ENCODE results near the gene HTT.

HTT gene

DNA sequence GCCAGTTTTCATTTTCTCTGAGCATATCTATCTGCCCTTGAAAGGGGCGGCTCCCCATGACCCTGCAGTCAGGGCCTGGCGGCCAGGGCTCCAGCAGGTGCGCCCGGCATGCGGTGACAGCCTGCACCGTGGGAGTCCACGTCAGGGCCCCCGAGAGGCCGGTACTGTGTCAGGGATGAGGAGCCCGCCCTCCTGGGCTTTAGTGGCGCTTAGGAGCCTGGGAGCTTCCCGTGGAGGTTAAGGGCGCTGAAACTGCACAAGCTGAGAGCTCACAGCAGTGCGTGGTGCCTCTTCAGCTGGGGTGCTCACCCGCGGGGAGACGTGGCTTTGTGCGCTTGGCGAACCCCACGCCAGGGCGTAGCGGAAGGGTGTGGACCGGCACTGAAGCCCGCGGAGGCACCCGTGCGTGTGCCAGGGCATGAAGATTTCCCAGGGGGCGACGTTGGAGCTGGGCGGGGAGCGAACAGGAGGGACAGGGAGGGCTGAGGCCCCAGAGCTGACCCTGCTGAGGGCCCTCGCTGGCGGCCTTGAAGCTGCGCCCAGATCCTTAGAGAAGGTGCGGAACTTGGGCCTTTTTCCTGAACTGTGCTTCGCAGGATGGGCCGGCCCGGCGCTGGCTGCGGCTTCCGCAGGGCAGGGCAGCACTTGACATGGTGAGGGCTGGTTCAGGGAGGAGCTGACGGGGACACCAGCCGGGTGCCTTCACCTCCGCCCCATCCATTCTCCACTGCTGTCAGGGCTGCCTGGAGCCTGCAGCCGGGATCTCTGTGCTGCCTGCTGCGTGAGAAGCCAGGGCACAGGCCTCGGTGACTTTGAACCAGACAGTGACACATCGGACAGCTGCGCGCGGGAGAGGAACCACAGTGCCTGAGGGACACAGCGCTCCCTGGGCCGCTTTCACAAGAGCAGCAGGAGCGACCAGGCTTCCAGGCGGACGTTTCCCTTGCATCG is 33.0 kb upstream of the HTT start:
- no peaks in the 10 kb centered on the region for H3K36me3 ChIP-seq (replicated peaks; ENCODE audit: insufficient read depth, low read length)
- no peaks in the 10 kb centered on the region for H3K9me2 ChIP-seq (replicated peaks; ENCODE audit: insufficient read depth, low read length)
- H3K79me2 ChIP-seq (ENCODE audit: low read length), result peaks cover 4% of the 10 kb centered on the region
- H3K27ac ChIP-seq (ENCODE audit: low read length), result peak overlapping the region; percentile 57; the same call in 1 of the 2 replicates
- H3K9ac ChIP-seq (ENCODE audit: low read length), result peak overlapping the region; percentile 77
- no peaks in the 10 kb centered on the region for H3K9me3 ChIP-seq (replicated peaks; ENCODE audit: insufficient read depth, low read length)
- 0 out of 2 replicates have a peak, but pooled peaks cover 7% of the 10 kb centered on the region for H3K27me3 ChIP-seq (replicated peaks; ENCODE audit: insufficient read depth, low read length)
- no peaks in the 10 kb centered on the region for H4K20me1 ChIP-seq (ENCODE audit: insufficient read depth, low read length)
- peak overlapping the region; percentile 90 for H2AFZ ChIP-seq (ENCODE audit: low read length)
- peak overlapping the region; percentile 93 for H3K4me2 ChIP-seq (ENCODE audit: low read depth, low read length)
- peak; percentile 38 for DNase-seq
- H3K4me3 ChIP-seq (ENCODE audit: low read length), result peak overlapping the region; percentile 80
- TF ChIP-seq EZH2 (optimal IDR thresholded peaks at IDR 0.05; ENCODE audit: low read depth, low read length) (no peak), EZH2phosphoT487 (IDR thresholded peaks at IDR 0.05; ENCODE audit: low read length) (no peak)
- TF ChIP-seq, protein P1, sequence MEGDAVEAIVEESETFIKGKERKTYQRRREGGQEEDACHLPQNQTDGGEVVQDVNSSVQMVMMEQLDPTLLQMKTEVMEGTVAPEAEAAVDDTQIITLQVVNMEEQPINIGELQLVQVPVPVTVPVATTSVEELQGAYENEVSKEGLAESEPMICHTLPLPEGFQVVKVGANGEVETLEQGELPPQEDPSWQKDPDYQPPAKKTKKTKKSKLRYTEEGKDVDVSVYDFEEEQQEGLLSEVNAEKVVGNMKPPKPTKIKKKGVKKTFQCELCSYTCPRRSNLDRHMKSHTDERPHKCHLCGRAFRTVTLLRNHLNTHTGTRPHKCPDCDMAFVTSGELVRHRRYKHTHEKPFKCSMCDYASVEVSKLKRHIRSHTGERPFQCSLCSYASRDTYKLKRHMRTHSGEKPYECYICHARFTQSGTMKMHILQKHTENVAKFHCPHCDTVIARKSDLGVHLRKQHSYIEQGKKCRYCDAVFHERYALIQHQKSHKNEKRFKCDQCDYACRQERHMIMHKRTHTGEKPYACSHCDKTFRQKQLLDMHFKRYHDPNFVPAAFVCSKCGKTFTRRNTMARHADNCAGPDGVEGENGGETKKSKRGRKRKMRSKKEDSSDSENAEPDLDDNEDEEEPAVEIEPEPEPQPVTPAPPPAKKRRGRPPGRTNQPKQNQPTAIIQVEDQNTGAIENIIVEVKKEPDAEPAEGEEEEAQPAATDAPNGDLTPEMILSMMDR (IDR thresholded peaks at IDR 0.05; ENCODE audit: low read length), result no peak
- peaks cover 23% of the 10 kb centered on the region for H3F3A ChIP-seq (ENCODE audit: insufficient read depth, low read length)
- H3K4me1 ChIP-seq (ENCODE audit: low read length), result peaks cover 16% of the 10 kb centered on the region

DNA sequence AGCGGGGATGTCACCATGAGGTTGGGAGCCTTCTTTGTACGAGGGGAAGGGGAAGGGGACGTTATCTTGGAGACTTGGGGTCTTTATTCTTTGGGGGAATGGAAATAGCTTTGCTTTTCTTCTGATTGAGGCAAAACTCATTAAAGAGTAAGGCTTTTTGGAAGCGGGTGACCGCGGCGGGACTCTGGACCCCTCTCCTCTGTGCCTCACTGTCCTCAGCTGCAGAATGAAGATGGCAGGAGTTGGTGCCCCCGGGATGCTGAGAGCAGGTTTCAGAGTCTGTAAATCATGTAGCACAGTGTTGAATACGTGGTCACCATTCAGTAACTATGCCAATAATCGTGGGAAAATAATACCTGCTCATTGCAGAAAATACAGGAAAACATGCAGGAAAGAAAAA is 32.3 kb upstream of the HTT start:
- H3K4me1 ChIP-seq (ENCODE audit: low read length), result peaks cover 19% of the 10 kb centered on the region
- H3K4me2 ChIP-seq (ENCODE audit: low read depth, low read length), result peak overlapping the region; percentile 93
- no peak for DNase-seq
- 0 out of 2 replicates have a peak, but pooled peaks cover 4% of the 10 kb centered on the region for H3K27me3 ChIP-seq (replicated peaks; ENCODE audit: insufficient read depth, low read length)
- peaks cover 27% of the 10 kb centered on the region for H3F3A ChIP-seq (ENCODE audit: insufficient read depth, low read length)
- H3K27ac ChIP-seq (ENCODE audit: low read length), result no peak overlapping the region
- peak overlapping the region; percentile 90 for H2AFZ ChIP-seq (ENCODE audit: low read length)
- peaks cover 4% of the 10 kb centered on the region for H3K79me2 ChIP-seq (ENCODE audit: low read length)
- no peaks in the 10 kb centered on the region for H4K20me1 ChIP-seq (ENCODE audit: insufficient read depth, low read length)
- H3K36me3 ChIP-seq (replicated peaks; ENCODE audit: insufficient read depth, low read length), result no peaks in the 10 kb centered on the region
- peak overlapping the region; percentile 77 for H3K9ac ChIP-seq (ENCODE audit: low read length)
- H3K9me3 ChIP-seq (replicated peaks; ENCODE audit: insufficient read depth, low read length), result no peaks in the 10 kb centered on the region
- no peaks in the 10 kb centered on the region for H3K9me2 ChIP-seq (replicated peaks; ENCODE audit: insufficient read depth, low read length)
- H3K4me3 ChIP-seq (ENCODE audit: low read length), result peak overlapping the region; percentile 80
- TF ChIP-seq EZH2 (optimal IDR thresholded peaks at IDR 0.05; ENCODE audit: low read depth, low read length) (no peak), EZH2phosphoT487 (IDR thresholded peaks at IDR 0.05; ENCODE audit: low read length) (no peak)
- TF ChIP-seq, protein P1 (IDR thresholded peaks at IDR 0.05; ENCODE audit: low read length), result no peak

DNA sequence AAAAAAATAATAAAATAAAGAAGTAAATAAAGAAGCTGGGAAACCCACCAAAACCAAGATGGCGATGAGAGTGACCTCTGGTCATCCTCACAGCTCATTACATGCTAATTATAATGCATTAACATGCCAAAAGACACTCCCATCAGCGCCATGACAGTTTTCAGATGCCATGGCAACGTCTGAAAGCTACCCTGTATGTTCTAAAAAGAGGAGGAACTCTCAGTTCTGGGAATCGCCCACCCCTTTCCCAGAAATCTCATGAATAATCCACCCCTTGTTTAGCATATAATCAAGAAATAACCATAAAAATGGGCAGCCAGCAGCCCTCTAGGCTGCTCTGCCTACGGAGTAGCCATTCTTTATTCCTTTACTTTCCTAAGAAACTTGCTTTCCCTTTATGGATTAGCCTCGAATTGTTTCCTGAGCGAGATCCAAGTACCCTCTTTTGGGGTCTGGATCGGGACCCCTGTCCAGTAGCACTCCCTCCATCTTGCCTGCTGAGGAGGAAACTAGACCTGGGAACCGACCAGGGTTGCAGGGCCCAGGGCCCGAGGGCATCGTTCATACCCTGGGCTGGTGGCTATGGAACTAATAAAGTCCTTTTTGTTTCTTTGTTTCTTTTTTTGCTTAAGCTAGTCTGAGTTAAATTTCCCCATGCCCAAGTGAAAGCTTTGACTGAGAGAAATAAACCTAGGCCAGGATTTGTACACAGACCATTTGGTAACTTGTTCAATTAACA is 31.0 kb upstream of the HTT start:
- TF ChIP-seq EZH2 (optimal IDR thresholded peaks at IDR 0.05; ENCODE audit: low read depth, low read length), result no peak
- TF ChIP-seq EZH2phosphoT487 (IDR thresholded peaks at IDR 0.05; ENCODE audit: low read length), result no peak
- TF ChIP-seq, protein P1 (IDR thresholded peaks at IDR 0.05; ENCODE audit: low read length), result no peak
- Histone ChIP-seq H3K9me3 (replicated peaks; ENCODE audit: insufficient read depth, low read length) (no peaks in the 10 kb centered on the region), H3K9me2 (replicated peaks; ENCODE audit: insufficient read depth, low read length) (no peaks in the 10 kb centered on the region), H3K9ac (ENCODE audit: low read length) (no peak overlapping the region), H2AFZ (ENCODE audit: low read length) (no peak overlapping the region), H3K27ac (ENCODE audit: low read length) (no peak overlapping the region), H4K20me1 (ENCODE audit: insufficient read depth, low read length) (no peaks in the 10 kb centered on the region), H3K4me3 (ENCODE audit: low read length) (no peak overlapping the region), H3K36me3 (replicated peaks; ENCODE audit: insufficient read depth, low read length) (no peaks in the 10 kb centered on the region), H3K4me2 (ENCODE audit: low read depth, low read length) (no peak overlapping the region), H3K79me2 (ENCODE audit: low read length) (peaks cover 4% of the 10 kb centered on the region), H3K27me3 (replicated peaks; ENCODE audit: insufficient read depth, low read length) (peaks cover under 1% of the 10 kb centered on the region; the same call in 1 of the 2 replicates), H3F3A (ENCODE audit: insufficient read depth, low read length) (peaks cover 32% of the 10 kb centered on the region), H3K4me1 (ENCODE audit: low read length) (peaks cover 17% of the 10 kb centered on the region)
- no peak for DNase-seq
